ENCODE measurements around the gene SNAPC4.
"Not testable (repeated sequence)": the region's sequence is repeated elsewhere in the genome, so short reads cannot be mapped to it uniquely, and the experiment has no call there.

The SNAPC4 gene

GRCh38 chr9:136429683-136430491 lies 29.9 kb upstream of the SNAPC4 start:
- H3K27ac ChIP-seq = no peak overlapping the region
- no peak for TF ChIP-seq Cebpa-rat (IDR thresholded peaks at IDR 0.05)
- H3K4me2 ChIP-seq = no peak overlapping the region
- H3K27me3 ChIP-seq = no peaks in the 10 kb centered on the region
- H3K4me3 ChIP-seq = no peak overlapping the region
- H4K20me1 ChIP-seq = peaks cover 18 to 84% (median 66%) of the 10 kb centered on the region in 11 experiments; a peak in 21 of 22 replicates
- no peaks in the 10 kb centered on the region for H3K9me3 ChIP-seq (replicated peaks in 1 of 11)
- H3K36me3 ChIP-seq = peaks cover 50 to 92% (median 83%) of the 10 kb centered on the region in 11 experiments
- H3K9ac ChIP-seq = peak overlapping the region in 1 of 11 experiments; percentile 12; a peak in 1 of 22 replicates
- H3K4me1 ChIP-seq = no peaks in the 10 kb centered on the region

GRCh38 chr9:136429075-136429628 lies 29.2 kb upstream of the SNAPC4 start:
- no peak overlapping the region for H3K4me2 ChIP-seq
- H3K4me1 ChIP-seq = no peaks in the 10 kb centered on the region
- no peak for TF ChIP-seq Cebpa-rat (IDR thresholded peaks at IDR 0.05)
- H4K20me1 ChIP-seq = peaks cover 12 to 84% (median 66%) of the 10 kb centered on the region in 11 experiments; a peak in 20 of 22 replicates
- H3K27ac ChIP-seq = no peak overlapping the region; a peak in 1 of 22 replicates
- H3K4me3 ChIP-seq = no peak overlapping the region
- H3K9me3 ChIP-seq (replicated peaks in 1 of 11) = no peaks in the 10 kb centered on the region
- no peak overlapping the region for H3K9ac ChIP-seq
- H3K27me3 ChIP-seq = no peaks in the 10 kb centered on the region
- peaks cover 57 to 92% (median 87%) of the 10 kb centered on the region in 11 experiments for H3K36me3 ChIP-seq

- H4K20me1 ChIP-seq = peaks cover 0 to 84% (median 67%) of the 10 kb centered on the region in 11 experiments; a peak in 18 of 22 replicates
- TF ChIP-seq Cebpa-rat (IDR thresholded peaks at IDR 0.05) = no peak
- H3K4me3 ChIP-seq = no peak overlapping the region
- peaks cover 67 to 92% (median 87%) of the 10 kb centered on the region in 11 experiments for H3K36me3 ChIP-seq
- H3K27ac ChIP-seq = no peak overlapping the region
- H3K4me2 ChIP-seq = no peak overlapping the region
- no peak overlapping the region for H3K9ac ChIP-seq
- no peaks in the 10 kb centered on the region for H3K9me3 ChIP-seq (replicated peaks in 1 of 11)
- no peaks in the 10 kb centered on the region for H3K27me3 ChIP-seq
- H3K4me1 ChIP-seq = peaks cover 1 to 7% (median 4%) of the 10 kb centered on the region in 10 experiments; a peak in 17 of 20 replicates
Observed at GRCh38 chr9:136426787-136427186, 26.8 kb upstream of the SNAPC4 start.

GRCh38 chr9:136425367-136425766 lies 25.4 kb upstream of the SNAPC4 start:
- H3K27me3 ChIP-seq; H3K9me3 ChIP-seq (replicated peaks in 1 of 11); H3K27ac ChIP-seq; H3K4me3 ChIP-seq; H3K9ac ChIP-seq; H3K4me2 ChIP-seq: not testable (repeated sequence)
- H3K36me3 ChIP-seq = peaks cover 71 to 98% (median 93%) of the 10 kb centered on the region in 11 experiments
- H4K20me1 ChIP-seq = peaks cover 0 to 92% (median 76%) of the 10 kb centered on the region in 11 experiments; a peak in 18 of 22 replicates
- peaks cover 15 to 21% (median 18%) of the 10 kb centered on the region in 10 experiments for H3K4me1 ChIP-seq

- no peak overlapping the region for H3K27ac ChIP-seq
- no peak overlapping the region for H3K4me2 ChIP-seq
- H3K9ac ChIP-seq = 0 out of 22 replicates have a peak overlapping the region, but pooled peaks of 1 of the 11 experiments have one; percentile 9
- H3K4me3 ChIP-seq = no peak overlapping the region
- H4K20me1 ChIP-seq = peaks cover 0 to 92% (median 77%) of the 10 kb centered on the region in 11 experiments; a peak in 18 of 22 replicates
- no peaks in the 10 kb centered on the region for H3K27me3 ChIP-seq
- no peak for TF ChIP-seq Cebpa-rat (IDR thresholded peaks at IDR 0.05)
- H3K36me3 ChIP-seq = peaks cover 72 to 98% (median 93%) of the 10 kb centered on the region in 11 experiments
- H3K9me3 ChIP-seq (replicated peaks in 1 of 11) = no peaks in the 10 kb centered on the region
- peaks cover 18 to 25% (median 22%) of the 10 kb centered on the region in 10 experiments for H3K4me1 ChIP-seq
Observed at GRCh38 chr9:136424750-136425362, 24.9 kb upstream of the SNAPC4 start.

GRCh38 chr9:136423432-136424146 lies 23.6 kb upstream of the SNAPC4 start:
- Histone ChIP-seq H3K4me3 (no peak overlapping the region), H3K9ac (no peak overlapping the region), H3K9me3 (replicated peaks in 1 of 11) (no peaks in the 10 kb centered on the region), H3K4me1 (peaks cover 18 to 25% (median 22%) of the 10 kb centered on the region in 10 experiments), H4K20me1 (peaks cover 0 to 92% (median 68%) of the 10 kb centered on the region in 11 experiments; a peak in 18 of 22 replicates), H3K27ac (no peak overlapping the region), H3K36me3 (peaks cover 72 to 98% (median 93%) of the 10 kb centered on the region in 11 experiments), H3K27me3 (no peaks in the 10 kb centered on the region), H3K4me2 (no peak overlapping the region)
- no peak for TF ChIP-seq Cebpa-rat (IDR thresholded peaks at IDR 0.05)

GRCh38 chr9:136422876-136423275 lies 22.9 kb upstream of the SNAPC4 start:
- no peak overlapping the region for H3K4me3 ChIP-seq
- no peak overlapping the region for H3K9ac ChIP-seq
- H3K9me3 ChIP-seq (replicated peaks in 1 of 11) = no peaks in the 10 kb centered on the region
- H4K20me1 ChIP-seq = peaks cover 0 to 98% (median 75%) of the 10 kb centered on the region in 11 experiments; a peak in 18 of 22 replicates
- H3K4me2 ChIP-seq = no peak overlapping the region
- no peaks in the 10 kb centered on the region for H3K27me3 ChIP-seq
- peaks cover 18 to 25% (median 22%) of the 10 kb centered on the region in 10 experiments for H3K4me1 ChIP-seq
- peaks cover 78 to 98% (median 93%) of the 10 kb centered on the region in 11 experiments for H3K36me3 ChIP-seq
- no peak for TF ChIP-seq Cebpa-rat (IDR thresholded peaks at IDR 0.05)
- H3K27ac ChIP-seq = peak overlapping the region in 1 of 11 experiments; percentile 60; a peak in 1 of 22 replicates

- Histone ChIP-seq H3K9ac (peak overlapping the region in 8 of 11 experiments; percentile 24 to 57 (median 50); a peak in 10 of 22 replicates), H4K20me1 (peaks cover 0 to 95% (median 73%) of the 10 kb centered on the region in 11 experiments; a peak in 18 of 22 replicates), H3K4me2 (peak overlapping the region; percentile 50 to 80 (median 66)), H3K4me1 (peaks cover 18 to 25% (median 22%) of the 10 kb centered on the region in 10 experiments), H3K36me3 (peaks cover 86 to 98% (median 95%) of the 10 kb centered on the region in 11 experiments), H3K27me3 (no peaks in the 10 kb centered on the region), H3K27ac (peak overlapping the region in 8 of 11 experiments; percentile 27 to 73 (median 50); a peak in 14 of 22 replicates), H3K9me3 (replicated peaks in 1 of 11) (no peaks in the 10 kb centered on the region), H3K4me3 (no peak overlapping the region; a peak in 1 of 20 replicates)
- no peak for TF ChIP-seq Cebpa-rat (IDR thresholded peaks at IDR 0.05)
Observed at GRCh38 chr9:136421791-136422190, 21.8 kb upstream of the SNAPC4 start.
